HEK293 (cell line): ENCODE measurements around the gene COQ6.

Experiments
- KLF16 ChIP-seq: fragments of 450-650 bp; formaldehyde crosslinking; IDR thresholded peaks from 2 replicates; pipeline ENCODE4 v1.5.1; 2017; ENCODE audit warnings: missing biosample characterization, missing genetic modification characterization
- RBAK ChIP-seq: fragments of 450-650 bp; formaldehyde crosslinking; IDR thresholded peaks from 2 replicates; pipeline ENCODE4 v1.5.1; 2016; ENCODE audit warnings: missing biosample characterization, missing genetic modification characterization
- SP3 ChIP-seq: fragments of 450-650 bp; formaldehyde crosslinking; IDR thresholded peaks from 2 replicates; pipeline ENCODE4 v1.5.1; 2016; ENCODE audit warnings: missing biosample characterization, missing genetic modification characterization
- YY1 ChIP-seq: fragments of 450-650 bp; formaldehyde crosslinking; IDR thresholded peaks from 2 replicates; pipeline ENCODE4 v1.5.1; 2018; ENCODE audit warnings: missing biosample characterization, missing genetic modification characterization
- ZNF121 ChIP-seq: fragments of 450-650 bp; formaldehyde crosslinking; IDR thresholded peaks from 2 replicates; pipeline ENCODE4 v1.5.1; 2016; ENCODE audit warnings: missing biosample characterization, missing genetic modification characterization
- ZNF169 ChIP-seq: fragments of 450-650 bp; formaldehyde crosslinking; IDR thresholded peaks from 2 replicates; pipeline ENCODE4 v1.5.1; 2016; ENCODE audit warnings: missing biosample characterization, missing genetic modification characterization
- ZNF501 ChIP-seq: fragments of 450-650 bp; formaldehyde crosslinking; IDR thresholded peaks from 2 replicates; pipeline ENCODE4 v1.5.1; 2016; ENCODE audit warnings: missing biosample characterization, missing genetic modification characterization
- ZNF623 ChIP-seq: fragments of 450-650 bp; formaldehyde crosslinking; IDR thresholded peaks from 2 replicates; pipeline ENCODE4 v1.5.1; 2016; ENCODE audit warnings: missing biosample characterization, missing genetic modification characterization
- ZSCAN18 ChIP-seq: fragments of 450-650 bp; formaldehyde crosslinking; IDR thresholded peaks from 2 replicates; pipeline ENCODE4 v1.5.1; 2016; ENCODE audit warnings: missing biosample characterization, missing genetic modification characterization
- TF ChIP-seq, protein P1 (sequence below): fragments of 450-650 bp; formaldehyde crosslinking; IDR thresholded peaks from 2 replicates; pipeline ENCODE4 v1.5.1; 2016; ENCODE audit warnings: missing biosample characterization, missing genetic modification characterization

DNA sequence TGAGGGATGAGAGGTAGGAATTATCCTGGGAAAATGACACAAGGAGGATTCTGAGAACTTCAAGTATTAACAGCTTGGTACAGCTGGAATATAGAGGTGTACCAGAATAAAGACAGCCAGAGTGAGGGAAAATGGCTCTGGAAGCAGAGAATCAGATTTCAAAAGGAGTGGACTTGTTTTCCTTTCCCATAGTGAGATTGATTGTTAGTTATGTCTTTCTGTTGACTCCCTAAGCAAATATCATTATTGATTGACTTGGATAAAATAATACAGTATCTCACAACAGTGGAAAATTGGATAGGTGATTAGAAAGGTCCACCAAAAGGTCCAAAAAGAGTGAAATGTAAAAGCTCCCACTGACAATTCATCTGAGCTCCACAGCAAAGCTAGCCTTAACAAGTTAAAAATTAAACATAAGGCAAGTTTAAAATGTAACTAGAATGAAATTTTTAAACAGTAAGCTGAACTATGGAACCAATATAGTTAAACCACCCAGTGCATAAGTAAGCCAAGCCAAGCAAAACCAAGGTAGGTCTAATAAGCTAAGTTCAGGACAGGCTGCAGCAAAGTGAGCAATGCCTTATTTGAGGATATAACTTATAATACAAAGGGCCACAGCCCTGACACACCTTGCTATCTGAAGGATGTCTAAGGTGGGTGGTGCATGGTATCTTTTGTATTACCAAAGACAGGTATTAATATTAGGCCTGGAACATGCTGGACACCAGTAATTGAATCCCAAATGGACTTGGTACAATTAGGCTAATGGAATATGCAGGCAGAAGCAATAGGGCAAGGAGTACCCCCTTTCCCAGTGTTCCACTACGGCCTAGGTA, 47.2 kb downstream of the COQ6 start:
- no peak for TF ChIP-seq ZNF169
- TF ChIP-seq, protein P1, sequence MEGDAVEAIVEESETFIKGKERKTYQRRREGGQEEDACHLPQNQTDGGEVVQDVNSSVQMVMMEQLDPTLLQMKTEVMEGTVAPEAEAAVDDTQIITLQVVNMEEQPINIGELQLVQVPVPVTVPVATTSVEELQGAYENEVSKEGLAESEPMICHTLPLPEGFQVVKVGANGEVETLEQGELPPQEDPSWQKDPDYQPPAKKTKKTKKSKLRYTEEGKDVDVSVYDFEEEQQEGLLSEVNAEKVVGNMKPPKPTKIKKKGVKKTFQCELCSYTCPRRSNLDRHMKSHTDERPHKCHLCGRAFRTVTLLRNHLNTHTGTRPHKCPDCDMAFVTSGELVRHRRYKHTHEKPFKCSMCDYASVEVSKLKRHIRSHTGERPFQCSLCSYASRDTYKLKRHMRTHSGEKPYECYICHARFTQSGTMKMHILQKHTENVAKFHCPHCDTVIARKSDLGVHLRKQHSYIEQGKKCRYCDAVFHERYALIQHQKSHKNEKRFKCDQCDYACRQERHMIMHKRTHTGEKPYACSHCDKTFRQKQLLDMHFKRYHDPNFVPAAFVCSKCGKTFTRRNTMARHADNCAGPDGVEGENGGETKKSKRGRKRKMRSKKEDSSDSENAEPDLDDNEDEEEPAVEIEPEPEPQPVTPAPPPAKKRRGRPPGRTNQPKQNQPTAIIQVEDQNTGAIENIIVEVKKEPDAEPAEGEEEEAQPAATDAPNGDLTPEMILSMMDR (tag by site-specific recombination), result no peak
- no peak for TF ChIP-seq ZNF623 (tag by site-specific recombination)
- no peak for TF ChIP-seq ZNF121 (tag by site-specific recombination)
- no peak for TF ChIP-seq RBAK (tag by site-specific recombination)
- no peak for TF ChIP-seq YY1 (tag by site-specific recombination)
- TF ChIP-seq SP3 (tag by site-specific recombination), result no peak
- no peak for TF ChIP-seq ZSCAN18 (tag by site-specific recombination)
- no peak for TF ChIP-seq ZNF501 (tag by site-specific recombination)
- no peak for TF ChIP-seq KLF16 (tag by site-specific recombination)
